ENCODE measurements around the gene ITIH3. TPM values are rescaled to one million over a fixed set of nuclear protein-coding genes. Genes with fewer than 3 reads are reported as not detected.

ITIH3 gene
- total RNA-seq, 1 experiment from 2014 or later, result 0.67 TPM

DNA sequence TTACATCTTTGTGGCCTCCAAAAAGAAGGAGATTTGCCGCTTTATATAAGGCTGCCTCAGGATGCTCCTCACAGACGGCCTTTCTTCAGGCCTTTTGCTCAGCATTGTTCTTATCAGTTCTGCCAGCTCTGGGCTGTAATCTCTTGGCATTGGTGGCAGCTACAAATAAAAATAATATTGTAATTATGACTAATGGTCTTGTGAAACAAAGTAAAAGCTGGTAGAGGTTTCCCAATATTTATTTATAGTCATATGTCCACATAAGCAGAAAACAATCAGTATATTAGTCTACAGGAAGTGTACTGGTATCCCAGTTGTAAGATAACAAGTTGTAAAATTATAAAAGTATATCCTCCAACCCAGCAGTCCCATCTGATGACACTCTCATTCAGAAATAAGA lies 31.1 kb upstream of the ITIH3 start:
- Histone ChIP-seq H3K9me3 (ENCODE audit: control insufficient read depth, insufficient read depth, low read depth, low read length) (no peaks in the 10 kb centered on the region), H3K27me3 (ENCODE audit: control insufficient read depth, insufficient read depth, low read length) (no peaks in the 10 kb centered on the region), H3K27ac (ENCODE audit: low read length) (no peak overlapping the region), H3K4me3 (ENCODE audit: low read depth in 2 of 2, low read length in 2 of 2) (no peak overlapping the region), H3K36me3 (ENCODE audit: control insufficient read depth, insufficient read depth, low read length) (peaks cover 7% of the 10 kb centered on the region), H3K4me1 (ENCODE audit: control insufficient read depth, insufficient read depth, low read length) (no peaks in the 10 kb centered on the region)
- ATAC-seq, result no peak
- intact Hi-C loops (cut with micrococcal nuclease; ENCODE audit: unreplicated experiment), result no loop called here
- BruUV-seq (replicated peaks), result no TSS peak
- ChIA-PET CTCF (no interaction called here), POLR2A (no interaction called here)
- TF ChIP-seq POLR2AphosphoS5 (IDR thresholded peaks at IDR 0.05; ENCODE audit: low read depth, low read length), result no peak
- no peak for TF ChIP-seq SIN3A (IDR thresholded peaks at IDR 0.05; ENCODE audit: borderline replicate concordance, insufficient read depth, low read depth, low read length)
- TF ChIP-seq, protein P1, sequence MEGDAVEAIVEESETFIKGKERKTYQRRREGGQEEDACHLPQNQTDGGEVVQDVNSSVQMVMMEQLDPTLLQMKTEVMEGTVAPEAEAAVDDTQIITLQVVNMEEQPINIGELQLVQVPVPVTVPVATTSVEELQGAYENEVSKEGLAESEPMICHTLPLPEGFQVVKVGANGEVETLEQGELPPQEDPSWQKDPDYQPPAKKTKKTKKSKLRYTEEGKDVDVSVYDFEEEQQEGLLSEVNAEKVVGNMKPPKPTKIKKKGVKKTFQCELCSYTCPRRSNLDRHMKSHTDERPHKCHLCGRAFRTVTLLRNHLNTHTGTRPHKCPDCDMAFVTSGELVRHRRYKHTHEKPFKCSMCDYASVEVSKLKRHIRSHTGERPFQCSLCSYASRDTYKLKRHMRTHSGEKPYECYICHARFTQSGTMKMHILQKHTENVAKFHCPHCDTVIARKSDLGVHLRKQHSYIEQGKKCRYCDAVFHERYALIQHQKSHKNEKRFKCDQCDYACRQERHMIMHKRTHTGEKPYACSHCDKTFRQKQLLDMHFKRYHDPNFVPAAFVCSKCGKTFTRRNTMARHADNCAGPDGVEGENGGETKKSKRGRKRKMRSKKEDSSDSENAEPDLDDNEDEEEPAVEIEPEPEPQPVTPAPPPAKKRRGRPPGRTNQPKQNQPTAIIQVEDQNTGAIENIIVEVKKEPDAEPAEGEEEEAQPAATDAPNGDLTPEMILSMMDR (IDR thresholded peaks at IDR 0.05), result no peak
- DNase-seq (ENCODE audit: low read depth, low spot score), result peak; percentile 8
- in situ Hi-C loops (cut with HindIII; ENCODE audit: low pct_unique_long_range_greater_than_20kb, low sequenced_read_pairs), result no loop called here

DNA sequence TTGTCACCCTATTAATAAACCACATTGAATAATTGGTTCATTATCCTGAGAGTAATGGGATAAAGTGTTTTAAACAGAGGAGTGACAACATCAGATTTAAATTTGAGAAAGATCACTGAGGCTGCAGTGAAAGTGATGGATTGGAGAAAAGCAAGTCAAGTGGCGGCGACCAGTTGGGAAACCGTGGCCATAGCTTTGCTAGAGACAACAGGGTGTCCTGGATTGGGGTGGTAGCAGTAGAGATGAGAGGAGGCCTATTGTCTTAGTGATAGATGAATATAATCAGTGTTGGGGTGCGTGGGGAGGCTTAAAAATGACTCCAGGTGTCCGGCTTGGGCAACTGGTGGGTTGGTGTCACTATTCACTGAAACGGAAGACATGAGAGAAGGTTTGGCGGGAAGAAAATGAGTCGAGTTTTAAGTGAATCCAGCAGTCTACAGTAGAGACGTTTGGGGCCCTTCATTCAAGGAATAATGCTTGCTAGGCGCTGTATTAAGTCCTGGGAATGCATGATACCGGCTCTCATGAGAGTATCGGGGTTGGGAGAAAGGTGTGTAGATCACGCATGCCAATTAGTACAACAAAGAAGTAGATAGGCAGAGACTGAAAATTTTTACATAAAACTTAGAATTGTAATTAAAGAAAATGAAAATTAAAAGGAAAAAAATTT lies 24.7 kb upstream of the ITIH3 start:
- Histone ChIP-seq H3K4me1 (ENCODE audit: control insufficient read depth, insufficient read depth, low read length) (peaks cover 12% of the 10 kb centered on the region), H3K36me3 (ENCODE audit: control insufficient read depth, insufficient read depth, low read length) (peaks cover 7% of the 10 kb centered on the region; the same call in 1 of the 2 replicates), H3K4me3 (ENCODE audit: low read depth in 2 of 2, low read length in 2 of 2) (peak overlapping the region; percentile 62 to 84), H3K27me3 (ENCODE audit: control insufficient read depth, insufficient read depth, low read length) (no peaks in the 10 kb centered on the region), H3K27ac (ENCODE audit: low read length) (peak overlapping the region; percentile 69), H3K9me3 (ENCODE audit: control insufficient read depth, insufficient read depth, low read depth, low read length) (no peaks in the 10 kb centered on the region)
- in situ Hi-C loops (cut with HindIII; ENCODE audit: low pct_unique_long_range_greater_than_20kb, low sequenced_read_pairs) (no loop called here), intact Hi-C loops (cut with micrococcal nuclease; ENCODE audit: unreplicated experiment) (no loop called here)
- no peak for DNase-seq (ENCODE audit: low read depth, low spot score)
- BruUV-seq (replicated peaks), result TSS peak; percentile 70
- CTCF ChIA-PET, result no interaction called here
- TF ChIP-seq POLR2AphosphoS5 (IDR thresholded peaks at IDR 0.05; ENCODE audit: low read depth, low read length), result no peak
- no peak for TF ChIP-seq SIN3A (IDR thresholded peaks at IDR 0.05; ENCODE audit: borderline replicate concordance, insufficient read depth, low read depth, low read length)
- TF ChIP-seq TCF7L2 (IDR thresholded peaks at IDR 0.05; ENCODE audit: low read depth, low read length), result no peak
- TF ChIP-seq, protein P2, sequence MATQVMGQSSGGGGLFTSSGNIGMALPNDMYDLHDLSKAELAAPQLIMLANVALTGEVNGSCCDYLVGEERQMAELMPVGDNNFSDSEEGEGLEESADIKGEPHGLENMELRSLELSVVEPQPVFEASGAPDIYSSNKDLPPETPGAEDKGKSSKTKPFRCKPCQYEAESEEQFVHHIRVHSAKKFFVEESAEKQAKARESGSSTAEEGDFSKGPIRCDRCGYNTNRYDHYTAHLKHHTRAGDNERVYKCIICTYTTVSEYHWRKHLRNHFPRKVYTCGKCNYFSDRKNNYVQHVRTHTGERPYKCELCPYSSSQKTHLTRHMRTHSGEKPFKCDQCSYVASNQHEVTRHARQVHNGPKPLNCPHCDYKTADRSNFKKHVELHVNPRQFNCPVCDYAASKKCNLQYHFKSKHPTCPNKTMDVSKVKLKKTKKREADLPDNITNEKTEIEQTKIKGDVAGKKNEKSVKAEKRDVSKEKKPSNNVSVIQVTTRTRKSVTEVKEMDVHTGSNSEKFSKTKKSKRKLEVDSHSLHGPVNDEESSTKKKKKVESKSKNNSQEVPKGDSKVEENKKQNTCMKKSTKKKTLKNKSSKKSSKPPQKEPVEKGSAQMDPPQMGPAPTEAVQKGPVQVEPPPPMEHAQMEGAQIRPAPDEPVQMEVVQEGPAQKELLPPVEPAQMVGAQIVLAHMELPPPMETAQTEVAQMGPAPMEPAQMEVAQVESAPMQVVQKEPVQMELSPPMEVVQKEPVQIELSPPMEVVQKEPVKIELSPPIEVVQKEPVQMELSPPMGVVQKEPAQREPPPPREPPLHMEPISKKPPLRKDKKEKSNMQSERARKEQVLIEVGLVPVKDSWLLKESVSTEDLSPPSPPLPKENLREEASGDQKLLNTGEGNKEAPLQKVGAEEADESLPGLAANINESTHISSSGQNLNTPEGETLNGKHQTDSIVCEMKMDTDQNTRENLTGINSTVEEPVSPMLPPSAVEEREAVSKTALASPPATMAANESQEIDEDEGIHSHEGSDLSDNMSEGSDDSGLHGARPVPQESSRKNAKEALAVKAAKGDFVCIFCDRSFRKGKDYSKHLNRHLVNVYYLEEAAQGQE (IDR thresholded peaks at IDR 0.05; ENCODE audit: insufficient read depth in 1 of 2, low read depth in 2 of 2, low read length in 1 of 2), result no peak
- TF ChIP-seq, protein P1 (IDR thresholded peaks at IDR 0.05), result no peak
- POLR2A ChIA-PET, result interaction anchor here (0.6 kb wide), 1 partner anchor 18 kb away, joined by 3 read pairs; no protein-coding TSS in a partner anchor
- ATAC-seq, result no peak
